GM13976 (cell line): Measurements from ENCODE around the gene C9orf85.
A peak's percentile ranks its signal among the peaks of the same experiment; 100 is the strongest.

Source experiments
- DNase-seq: peaks from one replicate; pipeline ENCODE4 v3.0.0; 2012; ENCODE audit warnings: low spot score
- in situ Hi-C: fragments of 300-500 bp; cut with MboI; formaldehyde crosslinking; loops from one replicate; pipeline ENCODE4 v1.12.0; 2022; ENCODE audit warnings: low sequenced_read_pairs, mixed read lengths, inconsistent platforms; ENCODE audit not compliant: unreplicated experiment
- TF ChIP-seq, protein P1 (sequence below): IDR thresholded peaks from 2 replicates; pipeline ENCODE4 v1.5.1; 2012; ENCODE audit warnings: borderline replicate concordance, mild to moderate bottlenecking; ENCODE audit not compliant: insufficient read depth; ENCODE audit errors: extremely low read depth, missing control alignments, control extremely low read depth

The C9orf85 gene

DNA sequence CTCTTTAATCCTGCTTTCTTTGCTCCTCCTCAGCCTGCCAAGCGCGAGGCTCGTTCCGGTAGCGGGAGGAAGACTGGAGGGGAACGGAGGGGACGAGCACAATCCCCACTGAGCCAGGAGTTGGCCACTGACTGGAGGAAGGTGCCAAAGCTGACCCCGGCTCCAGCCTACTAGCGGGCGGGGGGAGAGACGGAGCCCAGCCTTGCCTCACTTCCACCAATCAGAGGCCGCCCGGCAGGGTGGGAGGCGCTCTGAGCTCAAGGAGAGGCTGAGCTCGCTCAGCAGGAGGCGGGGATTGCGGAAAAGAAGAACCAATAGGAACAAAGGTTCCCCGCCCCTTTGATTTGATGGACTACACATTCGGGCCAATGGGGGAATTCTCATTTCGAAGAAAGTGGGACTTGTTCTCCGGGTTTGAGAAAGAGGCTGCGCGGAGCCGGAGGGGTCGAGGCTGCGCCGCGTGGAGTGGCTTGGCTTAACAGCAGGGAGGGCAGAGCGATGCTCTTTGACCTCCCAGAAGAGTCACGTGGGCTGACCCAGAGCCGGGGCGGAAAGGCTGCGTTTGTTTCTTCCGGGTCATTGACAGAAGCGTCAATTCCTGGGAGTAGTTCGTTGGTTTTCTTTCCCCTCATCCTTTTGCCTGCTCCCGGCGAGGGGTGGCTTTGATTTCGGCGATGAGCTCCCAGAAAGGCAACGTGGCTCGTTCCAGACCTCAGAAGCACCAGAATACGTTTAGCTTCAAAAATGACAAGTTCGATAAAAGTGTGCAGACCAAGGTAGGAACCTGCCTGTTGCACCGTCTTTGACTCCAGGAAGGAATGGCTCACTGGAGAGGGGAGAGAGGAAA is at the start of gene C9orf85, which contains the start of gene ABHD17B:
TSS of gene C9orf85 (plus strand) at position 579 of the 847 bp plus-strand sequence. CDS start at position 675, 96 bp downstream.
TSS of gene ABHD17B (minus strand) at position 133 of the 847 bp plus-strand sequence. CDS start 36,113 bp downstream, outside the sequence.
- DNase-seq: peak; percentile 97
- in situ Hi-C loops: no loop called here
- TF ChIP-seq, protein P1, sequence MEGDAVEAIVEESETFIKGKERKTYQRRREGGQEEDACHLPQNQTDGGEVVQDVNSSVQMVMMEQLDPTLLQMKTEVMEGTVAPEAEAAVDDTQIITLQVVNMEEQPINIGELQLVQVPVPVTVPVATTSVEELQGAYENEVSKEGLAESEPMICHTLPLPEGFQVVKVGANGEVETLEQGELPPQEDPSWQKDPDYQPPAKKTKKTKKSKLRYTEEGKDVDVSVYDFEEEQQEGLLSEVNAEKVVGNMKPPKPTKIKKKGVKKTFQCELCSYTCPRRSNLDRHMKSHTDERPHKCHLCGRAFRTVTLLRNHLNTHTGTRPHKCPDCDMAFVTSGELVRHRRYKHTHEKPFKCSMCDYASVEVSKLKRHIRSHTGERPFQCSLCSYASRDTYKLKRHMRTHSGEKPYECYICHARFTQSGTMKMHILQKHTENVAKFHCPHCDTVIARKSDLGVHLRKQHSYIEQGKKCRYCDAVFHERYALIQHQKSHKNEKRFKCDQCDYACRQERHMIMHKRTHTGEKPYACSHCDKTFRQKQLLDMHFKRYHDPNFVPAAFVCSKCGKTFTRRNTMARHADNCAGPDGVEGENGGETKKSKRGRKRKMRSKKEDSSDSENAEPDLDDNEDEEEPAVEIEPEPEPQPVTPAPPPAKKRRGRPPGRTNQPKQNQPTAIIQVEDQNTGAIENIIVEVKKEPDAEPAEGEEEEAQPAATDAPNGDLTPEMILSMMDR: no peak

- in situ Hi-C loops: no loop called here
- TF ChIP-seq, protein P1: no peak
- no peak for DNase-seq
Measured at GRCh38 chr9:71863631-71864030, 47.8 kb upstream of the C9orf85 start.

- in situ Hi-C loops: no loop called here
- no peak for DNase-seq
- TF ChIP-seq, protein P1: no peak
Measured at GRCh38 chr9:71875345-71875744, 36.1 kb upstream of the C9orf85 start.

DNA sequence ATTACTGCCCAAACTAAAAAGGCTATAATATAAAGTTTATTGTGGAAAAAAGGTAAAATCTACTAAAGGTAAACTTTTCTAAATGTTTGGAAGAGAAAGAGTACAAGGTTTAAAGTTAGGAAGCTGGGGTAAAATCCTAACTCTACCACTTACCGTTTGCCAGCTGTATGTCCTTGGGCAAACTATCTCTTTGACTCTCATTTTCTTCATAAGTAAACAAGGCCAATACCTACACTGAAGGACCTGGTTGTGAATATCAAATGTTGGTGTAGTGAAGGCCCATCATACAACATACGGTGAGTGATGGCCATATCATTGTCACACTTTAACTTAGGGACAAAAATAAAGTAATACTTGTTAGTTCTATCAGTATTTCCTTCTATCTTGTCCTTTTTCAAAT is 35.3 kb upstream of the C9orf85 start:
- TF ChIP-seq, protein P1: no peak
- in situ Hi-C loops: no loop called here

GRCh38 chr9:71876829-71877228 is 34.6 kb upstream of the C9orf85 start:
- in situ Hi-C loops: no loop called here
- TF ChIP-seq, protein P1: no peak
- no peak for DNase-seq

More for the DNA sequence above, 35.3 kb upstream of the C9orf85 start:
- DNase-seq: no peak

- in situ Hi-C loops: no loop called here
- TF ChIP-seq, protein P1: no peak
- no peak for DNase-seq
Measured at GRCh38 chr9:71878327-71879274, 32.8 kb upstream of the C9orf85 start.
